Activated CD4-positive, alpha-beta T cell treated with anti-CD3 and anti-CD28 coated beads for 48 hours (primary cell): ENCODE results near the gene PDE8A.
"Not testable (repeated sequence)": the region's sequence is repeated elsewhere in the genome, so short reads cannot be mapped to it uniquely, and the experiment has no call there.

Source experiments
- DNase-seq: peaks from one replicate; pipeline ENCODE4 v3.0.0-alpha.2; 2020

Gene PDE8A

DNA sequence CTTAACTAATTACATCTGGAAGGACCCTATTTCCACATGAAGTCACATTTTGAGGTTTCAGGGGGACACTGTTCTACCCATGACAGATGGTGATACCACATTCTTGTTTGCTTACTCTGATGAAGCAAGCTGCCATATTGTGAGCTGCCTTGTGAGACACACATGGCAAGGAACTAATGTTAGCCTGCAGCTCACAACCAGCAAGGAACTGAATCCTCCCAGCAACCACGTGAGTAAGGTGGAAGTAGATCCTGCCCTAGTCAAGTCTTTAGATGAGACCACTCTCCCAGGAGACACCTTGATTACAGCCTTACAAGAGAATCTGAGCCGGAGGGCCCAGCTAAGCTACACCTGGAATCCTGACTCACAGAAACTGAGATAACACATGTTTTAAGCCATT, 160.1 kb downstream of the PDE8A start:
- no peak for DNase-seq

- no peak for DNase-seq
These were observed 160.7 kb downstream of the PDE8A start for GRCh38 chr15:85142312-85142711.

DNA sequence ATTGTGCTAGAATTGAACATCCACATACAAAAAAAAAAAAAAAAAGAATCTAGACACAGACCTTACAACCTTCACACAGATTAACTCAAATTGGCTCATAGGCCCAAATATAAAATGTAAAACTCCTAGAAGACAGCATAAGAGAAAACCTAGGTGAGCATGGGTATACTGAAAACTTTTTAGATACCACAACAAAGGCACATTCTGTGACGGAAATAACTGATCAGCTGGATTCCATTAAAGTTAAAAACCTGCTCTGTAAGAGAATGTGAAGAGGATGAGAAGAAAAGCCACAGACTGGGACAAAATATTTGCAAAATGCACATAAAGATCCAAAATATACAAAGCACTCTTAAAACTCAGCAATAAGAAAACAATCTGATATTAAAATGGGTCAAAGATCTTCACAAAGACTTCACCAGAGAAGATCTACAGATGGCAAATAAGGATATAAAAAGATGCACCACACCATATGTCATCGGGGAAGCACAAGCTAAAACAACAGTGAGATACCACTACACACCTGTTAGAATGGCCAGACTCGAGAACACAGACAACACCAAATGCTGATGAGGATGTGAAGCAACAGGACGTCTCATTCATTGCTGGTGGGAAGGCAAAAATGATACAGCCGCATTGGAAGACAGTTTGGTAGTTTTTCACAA, 167.9 kb downstream of the PDE8A start:
- no peak for DNase-seq

GRCh38 chr15:85150130-85150480, 168.4 kb downstream of the PDE8A start:
- no peak for DNase-seq

DNA sequence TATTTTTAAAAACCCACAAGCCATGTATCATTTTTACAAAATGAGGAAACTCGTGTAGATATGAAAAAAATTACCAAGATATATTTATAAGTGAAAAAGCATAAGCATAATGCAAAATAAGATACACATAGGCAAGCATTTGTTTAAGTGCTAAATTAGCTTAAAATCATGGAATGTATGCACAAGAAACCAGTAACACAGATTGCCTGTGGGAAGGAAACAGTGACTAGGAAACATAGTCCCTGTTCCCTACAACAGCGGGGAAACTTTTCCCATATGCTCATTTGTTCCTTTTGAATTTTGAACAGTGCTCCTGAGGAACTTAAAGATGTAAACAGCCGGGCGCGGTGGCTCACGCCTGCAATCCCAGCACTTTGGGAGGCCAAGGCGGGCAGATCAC, 169.5 kb downstream of the PDE8A start:
- DNase-seq, result no peak

DNA sequence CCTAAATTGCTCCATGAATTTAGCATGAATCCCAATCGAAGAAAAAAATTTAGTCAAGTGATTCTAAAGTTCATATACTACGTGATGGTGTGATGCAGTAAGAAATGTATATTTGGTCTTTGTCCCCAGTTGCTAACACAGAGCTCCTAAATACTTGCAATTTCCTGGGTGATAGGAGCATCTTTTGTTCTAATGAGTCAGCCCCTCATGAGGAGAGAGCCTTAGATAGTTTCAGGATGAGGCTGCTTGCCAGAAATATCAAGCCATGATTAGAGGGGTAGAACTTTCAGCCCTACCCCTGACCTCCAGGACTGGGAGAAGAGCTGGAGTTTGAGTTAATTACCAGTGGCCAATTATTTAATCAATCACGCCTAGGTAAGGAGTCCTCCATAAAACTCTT, 170.2 kb downstream of the PDE8A start:
- DNase-seq, result no peak

DNA sequence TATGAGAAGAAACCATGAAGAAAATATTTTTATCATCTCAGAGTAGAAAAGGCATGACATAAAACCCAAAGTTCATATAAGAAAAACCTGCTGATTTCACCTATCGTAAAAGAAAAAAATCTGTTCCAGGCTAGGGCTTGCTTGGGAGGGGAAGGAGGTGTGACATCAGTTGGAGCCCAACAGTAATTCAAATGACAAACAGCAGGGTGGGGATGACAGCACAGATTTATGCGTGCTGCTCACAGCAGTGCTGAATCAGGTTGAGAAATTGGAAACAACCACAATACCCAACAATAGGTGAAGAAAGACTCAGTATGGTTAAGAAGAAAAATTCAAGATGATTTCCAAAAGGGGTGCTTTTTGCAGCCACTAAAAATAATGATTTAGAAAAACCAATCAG, 172.4 kb downstream of the PDE8A start:
- DNase-seq, result peak; percentile 9

DNA sequence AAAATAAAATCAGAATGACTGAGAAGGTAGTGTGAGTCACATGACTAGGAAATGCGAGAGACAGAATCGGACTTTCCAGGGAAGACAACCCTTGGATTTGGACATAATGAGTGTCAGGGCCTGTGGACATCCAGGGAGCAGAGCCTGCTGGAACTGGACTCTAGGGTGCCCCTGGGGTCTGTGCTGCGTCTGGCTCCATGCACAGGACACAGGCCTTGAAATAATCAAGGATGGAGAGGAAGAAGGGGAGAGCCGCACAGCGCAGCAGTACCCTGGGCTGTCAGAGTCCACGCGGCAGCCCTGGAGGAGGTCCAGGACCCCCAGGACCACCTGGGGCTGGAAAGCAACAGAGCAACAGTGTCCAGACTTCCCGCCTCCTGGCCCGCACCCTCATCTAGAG, 173.7 kb downstream of the PDE8A start:
- DNase-seq, result no peak

GRCh38 chr15:85155857-85156256, 174.2 kb downstream of the PDE8A start:
- DNase-seq, result no peak

- DNase-seq, result no peak
These were observed 175.7 kb downstream of the PDE8A start for GRCh38 chr15:85157344-85157743.

GRCh38 chr15:85162237-85162636, 180.6 kb downstream of the PDE8A start:
- no peak for DNase-seq

DNA sequence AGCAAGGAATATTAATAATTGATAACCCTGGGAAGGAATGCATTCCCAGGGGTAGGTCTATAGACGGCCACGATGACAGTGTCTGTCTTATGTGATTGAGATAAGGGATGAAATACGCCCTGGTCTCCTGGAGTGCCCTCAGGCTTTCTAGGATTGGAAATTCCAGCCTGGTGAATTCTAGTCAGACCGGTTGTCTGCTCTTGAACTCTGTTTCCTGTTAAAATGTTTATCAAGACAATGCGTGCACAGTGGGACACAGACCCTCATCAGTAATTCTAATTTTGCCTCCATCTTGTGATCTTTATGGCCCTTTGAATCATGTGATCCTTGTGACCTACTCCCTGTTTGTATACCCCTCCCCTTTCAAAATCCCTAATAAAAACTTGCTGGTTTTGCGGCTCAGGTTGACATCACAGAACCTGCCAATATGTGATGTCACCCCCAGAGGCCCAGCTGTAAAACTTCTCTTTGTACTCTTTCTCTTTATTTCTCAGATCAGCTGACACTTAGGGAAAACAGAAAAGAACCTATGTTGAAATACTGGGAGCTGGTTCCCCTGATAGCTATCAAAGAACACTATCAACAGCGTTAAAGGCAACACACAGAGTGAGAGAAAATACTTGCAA, 183.3 kb downstream of the PDE8A start:
- DNase-seq, result no peak

DNA sequence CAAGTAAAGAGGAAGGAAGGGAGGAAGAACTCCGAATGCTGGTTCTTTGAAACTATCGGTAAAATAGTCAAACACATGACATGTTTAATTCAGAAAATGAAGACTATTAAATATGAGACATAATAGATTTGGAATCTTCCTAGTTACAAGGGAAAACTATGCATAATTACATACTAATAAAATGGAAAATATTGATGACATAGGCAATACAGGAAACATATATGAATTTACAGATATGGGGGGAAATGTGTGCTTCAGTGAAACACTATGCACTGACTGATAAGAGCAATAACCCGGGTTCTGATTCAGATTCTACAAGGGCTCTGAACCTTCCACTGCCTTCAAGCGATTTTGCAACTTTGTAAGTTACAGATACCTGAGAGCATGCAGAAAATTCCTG, 185.9 kb downstream of the PDE8A start:
- no peak for DNase-seq

GRCh38 chr15:85168642-85169173, 187.1 kb downstream of the PDE8A start:
- peak; percentile 70 for DNase-seq

DNA sequence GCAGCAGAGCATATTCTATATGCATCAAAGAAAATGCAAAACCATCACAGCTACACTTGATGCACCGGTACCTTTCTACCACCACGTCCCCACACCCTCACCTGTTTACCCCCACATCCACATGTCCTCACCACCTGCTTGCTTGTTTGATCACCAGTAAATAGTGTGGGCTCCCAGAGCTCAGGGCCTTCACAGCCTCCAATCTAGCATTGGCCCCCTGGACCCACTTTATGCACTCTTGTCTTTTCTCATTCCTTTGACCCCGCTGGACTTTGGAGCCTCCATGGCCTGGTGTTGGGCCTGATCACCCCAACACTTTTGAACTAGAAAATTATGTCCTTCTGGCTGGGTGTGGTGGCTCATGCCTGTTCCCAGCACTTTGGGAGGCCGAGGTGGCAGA, 190.1 kb downstream of the PDE8A start:
- no peak for DNase-seq

DNA sequence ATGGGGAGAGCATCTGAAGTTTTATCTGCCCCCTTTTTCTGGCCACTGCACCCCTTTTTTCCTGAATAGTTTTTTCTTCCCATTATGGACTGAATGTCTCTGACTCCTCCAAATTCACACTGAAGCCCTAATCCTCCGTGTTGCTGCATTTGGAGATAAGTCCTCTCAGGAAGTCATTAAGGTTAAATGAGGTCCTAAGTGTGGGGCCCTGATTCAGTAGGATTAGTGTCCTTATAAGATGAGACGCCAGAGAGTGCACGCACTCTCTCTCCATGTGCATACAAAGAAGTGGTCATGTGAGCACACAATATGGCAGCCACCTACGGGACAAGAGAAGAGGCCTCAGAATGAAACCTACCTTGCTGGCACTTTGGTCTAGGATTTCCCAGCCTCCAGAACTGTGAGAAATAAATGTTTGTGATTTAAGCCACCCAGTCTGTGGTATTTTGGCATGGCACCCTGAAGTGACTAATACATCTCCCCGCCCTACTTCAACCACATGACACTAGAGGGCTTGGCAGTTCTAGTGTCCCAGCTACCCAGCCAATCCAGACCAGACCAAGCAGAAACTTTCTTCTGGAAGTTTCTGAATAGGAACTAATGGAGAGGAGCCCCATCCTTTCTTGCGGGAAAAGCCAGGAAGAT, 191.3 kb downstream of the PDE8A start:
- no peak for DNase-seq

DNA sequence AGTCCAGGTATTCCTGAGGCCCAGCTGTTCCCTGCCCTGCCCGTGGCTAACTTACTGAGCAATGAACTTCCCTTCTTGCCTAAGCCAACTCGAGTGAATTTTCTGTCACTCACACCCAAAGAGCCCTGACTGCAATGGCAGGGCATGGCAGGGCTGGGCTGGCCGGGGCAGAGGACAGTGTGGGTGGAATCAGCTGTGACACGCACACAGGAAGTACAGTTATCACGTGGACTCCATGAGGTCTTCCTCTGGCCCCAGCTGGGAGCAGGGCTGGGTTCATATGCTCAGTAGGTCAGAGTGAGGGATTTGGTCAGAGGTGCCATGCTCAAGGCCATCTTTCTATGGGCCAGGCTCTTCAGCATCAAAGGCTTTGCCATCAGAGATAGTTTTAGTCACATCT, 192.0 kb downstream of the PDE8A start:
- DNase-seq, result not testable (repeated sequence)

- peak; percentile 20 for DNase-seq
These were observed 192.9 kb downstream of the PDE8A start for GRCh38 chr15:85174521-85174920.

- DNase-seq, result not testable (repeated sequence)
These were observed 195.4 kb downstream of the PDE8A start for GRCh38 chr15:85177042-85177515.

DNA sequence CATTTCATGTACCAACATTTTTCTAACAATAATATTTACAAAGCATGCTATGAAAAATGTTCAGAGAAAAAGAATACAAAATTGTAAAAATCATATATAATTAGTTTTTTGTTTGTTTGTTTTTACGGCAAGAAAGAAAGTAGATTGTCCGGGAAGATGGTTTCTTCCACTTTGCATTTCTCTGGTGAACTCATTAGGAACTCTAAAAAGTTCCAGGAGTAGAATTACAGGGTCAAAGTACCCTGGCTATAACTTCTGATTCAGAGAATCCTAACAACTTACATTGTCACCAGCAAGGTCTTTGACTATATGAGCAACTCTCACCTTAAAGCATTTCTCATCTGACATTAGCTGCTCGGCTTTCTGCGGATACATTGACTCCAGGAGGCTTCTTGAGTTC, 196.7 kb downstream of the PDE8A start:
- DNase-seq, result no peak

- DNase-seq, result no peak
These were observed 198.0 kb downstream of the PDE8A start for GRCh38 chr15:85179700-85180099.

GRCh38 chr15:85185350-85185749, 203.7 kb downstream of the PDE8A start:
- DNase-seq, result not testable (repeated sequence)

DNA sequence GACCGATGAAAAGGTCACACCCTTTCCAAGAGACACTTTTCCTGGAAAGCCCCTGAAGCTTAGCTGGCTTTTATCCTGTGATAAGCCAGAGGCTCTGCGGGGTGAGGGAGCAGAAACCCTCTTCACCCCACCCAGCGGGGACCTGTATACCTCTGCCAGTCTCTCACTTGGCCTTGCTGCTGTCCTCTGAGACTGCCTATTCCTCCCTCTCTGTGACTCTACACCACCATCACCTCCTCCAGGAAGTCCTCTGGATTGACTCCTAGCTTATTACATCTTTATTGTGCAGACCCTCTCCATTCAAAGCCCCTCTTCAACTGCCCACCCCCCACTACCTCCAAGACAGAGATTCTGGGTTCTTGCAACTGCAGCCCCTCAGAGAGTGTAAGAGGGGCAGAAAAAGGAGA, 206.5 kb downstream of the PDE8A start:
- not testable (repeated sequence) for DNase-seq
